Hindlimb muscle (tissue), 1 donor: ENCODE measurements around the gene MUS81. TPM values are rescaled to one million over a fixed set of nuclear protein-coding genes. Genes with fewer than 3 reads are reported as not detected.

ENCODE experiments used
- DNase-seq: peaks from one replicate; pipeline ENCODE4 v3.0.0-alpha.2; 2013
- polyA plus RNA-seq: library from polyadenylated mRNA; unstranded; fragments of 120-200 nt; gene quantifications from one replicate; pipeline ENCODE4 v1.2.1, GENCODE V29; 2013; ENCODE audit not compliant: insufficient read length

MUS81 gene
- polyA plus RNA-seq, 1 donor = 52.3 TPM

GRCh38 chr11:65861165-65861505 is 902 bp downstream of the MUS81 start:
- DNase-seq = no peak

GRCh38 chr11:65861533-65862183 is 1.4 kb downstream of the MUS81 start:
- no peak for DNase-seq

GRCh38 chr11:65862191-65862735 is 2.0 kb downstream of the MUS81 start:
- DNase-seq = no peak

GRCh38 chr11:65862941-65863888 is 3.0 kb downstream of the MUS81 start:
- DNase-seq = no peak

GRCh38 chr11:65863889-65864705 is 3.9 kb downstream of the MUS81 start:
- no peak for DNase-seq

GRCh38 chr11:65864706-65865471 is 4.7 kb downstream of the MUS81 start:
- no peak for DNase-seq

GRCh38 chr11:65865550-65866172 is 5.4 kb downstream of the MUS81 start:
- DNase-seq = no peak

GRCh38 chr11:65866509-65867283 is 6.5 kb downstream of the MUS81 start:
- DNase-seq = no peak

- no peak for DNase-seq
Measured at GRCh38 chr11:65867284-65868071, 7.2 kb downstream of the MUS81 start.

GRCh38 chr11:65868076-65868667 is 7.9 kb downstream of the MUS81 start:
- DNase-seq = no peak

- no peak for DNase-seq
Measured at GRCh38 chr11:65868907-65869306, 8.7 kb downstream of the MUS81 start.

GRCh38 chr11:65869643-65870306 is 9.5 kb downstream of the MUS81 start:
- DNase-seq = no peak

GRCh38 chr11:65870307-65870658 is 10.1 kb downstream of the MUS81 start:
- no peak for DNase-seq

GRCh38 chr11:65870706-65871681 is 10.8 kb downstream of the MUS81 start:
- no peak for DNase-seq

- peak; percentile 41 for DNase-seq
Measured at GRCh38 chr11:65871811-65872548, 11.7 kb downstream of the MUS81 start.

- DNase-seq = peak; percentile 74
Measured at GRCh38 chr11:65872586-65873317, 12.5 kb downstream of the MUS81 start, which contains the start of gene EFEMP2. TSS of gene EFEMP2 (minus strand) at chr11:65872800. CDS start at chr11:65872354, 446 bp downstream.
